PC-9 (cell line): ENCODE results near the gene ACTL8.

Source experiments
- CTCF ChIP-seq: fragments of 200-600 bp; sonication (generic); conservative IDR thresholded peaks from 2 replicates; pipeline ENCODE4 v1.6.1; 2017; ENCODE audit warnings: mixed run types, antibody characterized with exemption, mild to moderate bottlenecking, moderate library complexity
- EZH2 ChIP-seq: fragments of 200-600 bp; sonication (generic); IDR thresholded peaks from 2 replicates; pipeline ENCODE4 v1.8.0; 2017; ENCODE audit warnings: antibody characterized with exemption, low read depth

GRCh38 chr1:17744666-17745478 is 10.3 kb upstream of the ACTL8 start:
- TF ChIP-seq CTCF: no peak
- TF ChIP-seq EZH2: no peak
